Prostate gland (tissue), 2 donors: ENCODE results near the gene KDR.

Experiments
- CTCF ChIP-seq, 4 experiments: fragments of 200-600 bp in 2 of 4; fragments of 450-650 bp in 2 of 4; sonication (generic) in 2 of 4; IDR thresholded peaks; 1 replicate in 3 of 4; 2 replicates in 1 of 4; pipeline ENCODE4 v1.5.1; 2016 to 2019; ENCODE audit warnings: antibody characterized with exemption in 4 of 4, mild to moderate bottlenecking in 2 of 4, moderate library complexity in 2 of 4
- POLR2A ChIP-seq: fragments of 450-650 bp; IDR thresholded peaks from one replicate; pipeline ENCODE4 v1.6.1; 2016; ENCODE audit warnings: antibody characterized with exemption, mild to moderate bottlenecking
- POLR2AphosphoS5 ChIP-seq: sonication (generic); formaldehyde crosslinking; IDR thresholded peaks from one replicate; pipeline ENCODE4 v1.6.1; 2017; ENCODE audit warnings: antibody characterized with exemption

- TF ChIP-seq CTCF (IDR thresholded peaks at IDR 0.05) (no peak), POLR2AphosphoS5 (peak; percentile 32), POLR2A (no peak)
Observed at GRCh38 chr4:55122235-55122634, 3.2 kb downstream of the KDR start.
